A673 (cell line): ENCODE measurements around the gene CD19. TPM values are rescaled to one million over a fixed set of nuclear protein-coding genes. Genes with fewer than 3 reads are reported as not detected.

Experiments used
- BruUV-seq: library from RNA; stranded (reverse); fragments of 400-500 nt; replicated peaks from 2 replicates; lab custom pipeline; 2021; lab: Mats Ljungman, UMichigan
- CTCF ChIA-PET: fragments of 300-600 bp; sonication (Branson Sonifier 250); formaldehyde crosslinking; loops from one replicate; lab custom pipeline; 2022; ENCODE audit warnings: antibody characterized with exemption; lab: Charles Lee
- POLR2A ChIA-PET: fragments of 300-600 bp; sonication (Branson Sonifier 250); formaldehyde crosslinking; loops from one replicate; lab custom pipeline; 2022; ENCODE audit warnings: antibody characterized with exemption; ENCODE audit not compliant: low non-redundant PET; lab: Charles Lee
- DNase-seq: peaks from one replicate; pipeline ENCODE4 v3.0.0-alpha.2; 2015; ENCODE audit warnings: low spot score
- H3K27ac ChIP-seq: fragments of 200-600 bp; sonication (generic); 2 replicates; pipeline ENCODE4 v1.5.1; 2016; ENCODE audit warnings: mixed run types, low read depth, mild to moderate bottlenecking, mixed read lengths, antibody characterized with exemption, low read length; ENCODE audit not compliant: poor library complexity, severe bottlenecking
- H3K27me3 ChIP-seq: fragments of 200-600 bp; sonication (generic); replicated peaks from 2 replicates; pipeline ENCODE4 v1.6.1; 2017; ENCODE audit warnings: mixed run types, low read depth, mild to moderate bottlenecking, mixed read lengths, antibody characterized with exemption, low read length; ENCODE audit not compliant: insufficient read depth, poor library complexity
- H3K36me3 ChIP-seq: fragments of 200-600 bp; sonication (generic); 2 replicates; pipeline ENCODE4 v1.6.1; 2016; ENCODE audit warnings: mixed run types, mild to moderate bottlenecking, mixed read lengths, antibody characterized with exemption, low read length; ENCODE audit not compliant: insufficient read depth, poor library complexity, severe bottlenecking
- H3K4me1 ChIP-seq: fragments of 200-600 bp; sonication (generic); 2 replicates; pipeline ENCODE4 v1.6.1; 2017; ENCODE audit warnings: mixed run types, mild to moderate bottlenecking, mixed read lengths, antibody characterized with exemption, low read length; ENCODE audit not compliant: insufficient read depth, poor library complexity, severe bottlenecking
- H3K4me3 ChIP-seq: fragments of 200-600 bp; sonication (generic); 2 replicates; pipeline ENCODE4 v1.5.1; 2016; ENCODE audit warnings: low read depth, mixed run types, mild to moderate bottlenecking, mixed read lengths, low read length; ENCODE audit not compliant: poor library complexity, severe bottlenecking
- H3K9me3 ChIP-seq: fragments of 200-600 bp; sonication (generic); 2 replicates; pipeline ENCODE4 v1.6.1; 2016; ENCODE audit warnings: mixed run types, low read depth, mild to moderate bottlenecking, mixed read lengths, antibody characterized with exemption, low read length; ENCODE audit not compliant: poor library complexity, severe bottlenecking
- CTCF ChIP-seq: fragments of 300-800, 200-600 bp; sonication (generic); conservative IDR thresholded peaks from 2 replicates; pipeline ENCODE4 v1.5.1; 2017; ENCODE audit warnings: low read depth, mild to moderate bottlenecking, antibody characterized with exemption, low read length, moderate library complexity, mixed read lengths
- EZH2 ChIP-seq: fragments of 200-600 bp; sonication (generic); IDR thresholded peaks from 2 replicates; pipeline ENCODE4 v1.6.1; 2017; ENCODE audit warnings: borderline replicate concordance, low read depth, mild to moderate bottlenecking, mixed read lengths, antibody characterized with exemption, low read length; ENCODE audit not compliant: poor library complexity, severe bottlenecking
- intact Hi-C: fragments of 100-400 bp; cut with micrococcal nuclease; formaldehyde crosslinking; loops from one replicate; pipeline ENCODE4 v1.10.0; 2022; ENCODE audit not compliant: unreplicated experiment
- total RNA-seq: library from RNA; stranded (reverse); gene quantifications from 2 replicates; pipeline ENCODE4 v1.2.3, GENCODE V29; 2021

CD19 gene
- total RNA-seq, 1 experiment from 2014 or later, result not detected

DNA sequence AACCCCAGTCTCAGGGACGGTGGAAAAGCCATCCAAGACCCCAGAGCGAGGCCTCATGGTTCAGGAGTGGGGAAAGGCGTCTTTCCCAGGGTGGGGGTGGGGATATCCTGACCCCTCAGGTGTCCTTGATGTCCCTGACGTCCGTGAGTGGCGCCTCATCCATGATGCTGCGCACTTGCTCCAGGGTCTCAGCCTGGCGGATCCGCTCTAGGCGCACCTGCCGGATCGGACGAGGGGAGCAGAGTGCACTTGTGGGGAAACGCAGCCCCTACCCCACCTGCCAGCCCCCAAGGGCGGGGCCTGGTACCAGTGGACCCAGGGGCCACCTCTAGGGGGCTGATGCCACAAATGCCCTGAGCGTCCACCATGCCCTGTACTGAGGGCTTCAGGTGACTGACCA lies 26.9 kb upstream of the CD19 start:
- Histone ChIP-seq H3K36me3 (no peaks in the 10 kb centered on the region), H3K27me3 (no peaks in the 10 kb centered on the region), H3K27ac (no peak overlapping the region), H3K4me3 (no peak overlapping the region), H3K4me1 (no peaks in the 10 kb centered on the region), H3K9me3 (no peaks in the 10 kb centered on the region)
- BruUV-seq, result no TSS peak
- no peak for DNase-seq
- POLR2A ChIA-PET, result no interaction called here
- TF ChIP-seq EZH2 (no peak), CTCF (no peak)
- CTCF ChIA-PET, result no interaction called here
- intact Hi-C loops, result no loop called here

GRCh38 chr16:28905229-28905754 lies 26.5 kb upstream of the CD19 start:
- no peaks in the 10 kb centered on the region for H3K36me3 ChIP-seq
- no peak for DNase-seq
- no peak overlapping the region for H3K27ac ChIP-seq
- no peaks in the 10 kb centered on the region for H3K9me3 ChIP-seq
- H3K27me3 ChIP-seq, result no peaks in the 10 kb centered on the region
- intact Hi-C loops, result no loop called here
- TF ChIP-seq EZH2, result no peak
- no peak for TF ChIP-seq CTCF
- ChIA-PET POLR2A (no interaction called here), CTCF (no interaction called here)
- no peaks in the 10 kb centered on the region for H3K4me1 ChIP-seq
- BruUV-seq, result no TSS peak
- no peak overlapping the region for H3K4me3 ChIP-seq

DNA sequence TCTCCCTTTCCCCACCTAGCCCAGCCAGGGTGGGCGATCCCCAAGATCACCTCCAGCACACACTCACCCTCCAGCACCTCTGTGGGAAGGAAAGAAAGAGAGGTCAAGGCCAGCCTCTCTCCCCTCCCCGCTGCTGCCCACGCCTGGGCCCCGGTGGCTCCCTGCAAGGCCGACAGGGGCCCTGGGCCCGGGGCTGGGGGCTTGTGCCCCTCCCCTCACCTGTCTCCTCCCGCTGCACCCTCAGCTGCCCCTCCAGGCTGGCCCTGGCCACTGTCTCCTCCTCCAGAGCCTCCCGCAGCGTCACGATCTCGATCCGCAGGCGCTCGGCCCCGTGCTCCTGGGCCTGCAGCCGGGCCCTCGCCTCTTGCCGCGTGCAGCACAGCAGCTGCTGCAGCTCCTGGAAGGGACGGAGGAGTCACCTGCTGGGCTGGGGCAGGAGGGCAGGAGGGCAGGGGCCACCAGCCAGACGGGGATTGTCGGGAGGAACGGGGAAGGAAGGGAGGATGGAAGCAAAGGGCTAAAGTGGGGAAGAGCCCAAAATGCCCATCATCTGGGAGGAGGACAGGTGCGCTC lies 25.9 kb upstream of the CD19 start:
- TF ChIP-seq EZH2, result no peak
- no peak for TF ChIP-seq CTCF
- no peak for DNase-seq
- Histone ChIP-seq H3K4me1 (no peaks in the 10 kb centered on the region), H3K36me3 (no peaks in the 10 kb centered on the region), H3K9me3 (no peaks in the 10 kb centered on the region), H3K27me3 (no peaks in the 10 kb centered on the region), H3K4me3 (no peak overlapping the region), H3K27ac (no peak overlapping the region)
- intact Hi-C loops, result no loop called here
- CTCF ChIA-PET, result no interaction called here
- no TSS peak for BruUV-seq
- POLR2A ChIA-PET, result no interaction called here
